ENCODE measurements around the gene SEPSECS.
"Not testable (repeated sequence)": the region's sequence is repeated elsewhere in the genome, so short reads cannot be mapped to it uniquely, and the experiment has no call there.

Gene SEPSECS

GRCh38 chr4:25108556-25108955 is 51.7 kb downstream of the SEPSECS start:
- DNase-seq = no peak

- DNase-seq = no peak
Measured at GRCh38 chr4:25107827-25108516, 52.3 kb downstream of the SEPSECS start.

- no peak for DNase-seq
Measured at GRCh38 chr4:25106363-25107151, 53.7 kb downstream of the SEPSECS start.

- DNase-seq = no peak
Measured at GRCh38 chr4:25104591-25104990, 55.7 kb downstream of the SEPSECS start.

- no peak for DNase-seq
Measured at GRCh38 chr4:25103418-25103817, 56.8 kb downstream of the SEPSECS start.

- DNase-seq = no peak
Measured at GRCh38 chr4:25101836-25102235, 58.4 kb downstream of the SEPSECS start.

- DNase-seq = no peak
Measured at GRCh38 chr4:25100710-25101109, 59.5 kb downstream of the SEPSECS start.

GRCh38 chr4:25100021-25100555 is 60.2 kb downstream of the SEPSECS start:
- no peak for DNase-seq

GRCh38 chr4:25098964-25099891 is 61.0 kb downstream of the SEPSECS start:
- DNase-seq = no peak

GRCh38 chr4:25096981-25097443 is 63.2 kb downstream of the SEPSECS start:
- DNase-seq = no peak

- DNase-seq = no peak
Measured at GRCh38 chr4:25096251-25096980, 63.8 kb downstream of the SEPSECS start.

GRCh38 chr4:25095837-25096236 is 64.4 kb downstream of the SEPSECS start:
- DNase-seq = no peak

- DNase-seq = no peak
Measured at GRCh38 chr4:25092139-25092538, 68.1 kb downstream of the SEPSECS start.

- no peak for DNase-seq
Measured at GRCh38 chr4:25090516-25090915, 69.7 kb downstream of the SEPSECS start.

GRCh38 chr4:25089051-25089763 is 71.0 kb downstream of the SEPSECS start:
- DNase-seq = no peak

GRCh38 chr4:25088093-25088952 is 71.9 kb downstream of the SEPSECS start:
- no peak for DNase-seq

- no peak for DNase-seq
Measured at GRCh38 chr4:25085671-25086070, 74.6 kb downstream of the SEPSECS start.

- DNase-seq = not testable (repeated sequence)
Measured at GRCh38 chr4:25083441-25083840, 76.8 kb downstream of the SEPSECS start.

- DNase-seq = no peak
Measured at GRCh38 chr4:25081866-25082471, 78.3 kb downstream of the SEPSECS start.

- no peak for DNase-seq
Measured at GRCh38 chr4:25080571-25080970, 79.7 kb downstream of the SEPSECS start.
